HG03571 (cell line): ENCODE results near the gene LIPN.

Experiments
- ATAC-seq: cut with Tn5 transposase; IDR thresholded peaks from one replicate; pipeline ENCODE4 v1.9.1; 2021; ENCODE audit not compliant: unreplicated experiment

LIPN gene

DNA sequence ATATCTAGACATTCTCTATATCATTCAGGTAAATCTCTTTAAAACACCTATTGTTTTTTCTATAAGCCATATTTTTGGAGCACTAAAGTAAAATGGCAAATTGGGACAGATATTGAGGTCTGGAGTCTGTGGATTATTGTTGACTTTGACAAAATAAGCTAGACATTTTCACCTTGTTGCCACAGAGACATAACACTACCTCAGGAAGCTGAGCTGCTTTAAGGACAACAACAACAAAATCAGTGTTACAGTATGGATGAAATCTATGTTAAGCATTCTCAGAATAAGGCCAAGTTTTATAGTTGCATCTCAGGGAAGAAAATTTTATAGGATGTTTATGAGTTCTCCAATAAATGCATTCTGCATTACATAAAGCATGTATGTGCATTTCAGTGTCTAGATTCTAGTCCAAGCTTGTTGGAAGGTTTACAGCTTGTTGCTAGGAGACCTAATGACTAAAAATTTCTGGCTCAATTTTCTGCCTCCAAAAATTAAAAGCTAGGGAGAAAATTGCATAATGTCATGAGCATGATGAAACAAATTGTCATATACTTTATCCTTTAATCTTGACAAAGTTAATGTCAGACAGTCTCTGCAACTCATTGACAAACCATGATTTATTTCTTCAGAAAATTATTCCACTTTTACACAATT lies 61.1 kb downstream of the LIPN start:
- ATAC-seq, result no peak

GRCh38 chr10:88826388-88826787 lies 66.6 kb downstream of the LIPN start:
- no peak for ATAC-seq

DNA sequence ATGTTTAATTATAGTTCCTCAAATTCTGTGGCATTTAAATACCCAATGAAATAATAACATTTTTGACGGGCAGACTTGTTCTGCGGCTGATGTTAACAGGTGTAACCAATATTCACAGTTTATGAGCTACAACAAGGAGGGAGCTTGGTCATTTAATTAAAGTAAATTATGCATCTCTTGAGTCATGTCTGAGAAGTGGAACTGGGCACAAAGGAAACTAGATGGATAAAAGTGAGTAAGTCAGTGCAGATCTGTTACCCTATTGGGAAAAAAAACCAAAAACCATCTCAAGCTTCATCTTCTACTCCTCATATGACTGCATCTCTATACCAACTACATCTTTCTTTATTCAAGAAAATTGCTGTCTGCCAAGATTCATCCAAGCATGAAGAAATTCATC lies 67.9 kb downstream of the LIPN start:
- ATAC-seq, result no peak

DNA sequence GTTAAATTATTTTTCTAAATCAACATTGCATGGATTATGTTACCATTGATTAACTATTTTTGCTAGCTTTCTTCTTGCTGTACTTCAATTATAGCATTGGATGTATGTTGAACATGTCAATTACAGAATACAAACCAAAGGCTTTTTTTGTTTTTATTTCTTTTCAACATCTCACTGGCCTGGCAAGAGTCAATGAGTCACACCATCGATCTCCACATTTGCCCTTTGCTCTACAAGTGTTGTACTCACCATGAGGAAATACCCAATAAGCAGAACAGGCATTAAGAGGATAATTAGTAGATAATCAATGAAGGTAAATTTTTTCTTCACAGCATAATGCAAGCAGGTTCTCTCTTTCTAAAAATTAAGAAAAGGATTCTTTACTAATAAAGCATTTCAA lies 68.5 kb downstream of the LIPN start:
- no peak for ATAC-seq
